Measurements from ENCODE around the gene CELF3.

DNA sequence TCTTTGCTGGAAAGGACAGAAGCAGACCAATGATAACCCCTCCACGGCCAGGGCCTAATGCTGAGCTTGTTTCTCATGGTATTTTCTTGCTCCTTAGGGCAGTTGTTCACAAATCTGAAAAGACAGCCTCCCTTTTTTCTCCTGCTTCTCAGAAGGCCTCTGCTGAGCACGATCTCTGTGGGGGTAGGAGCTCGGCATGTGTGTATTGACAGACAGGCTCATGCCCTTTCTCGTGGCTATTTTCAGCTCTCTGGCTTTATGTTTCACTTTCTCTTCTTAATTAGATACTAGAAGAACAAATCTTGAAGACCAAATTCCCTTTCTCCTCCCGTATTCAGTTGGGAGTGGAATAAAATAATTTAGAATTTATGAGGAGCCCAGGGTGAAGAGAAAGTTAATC, 4.0 kb upstream of the CELF3 start:
- TF ChIP-seq CTCF (IDR thresholded peaks at IDR 0.05) (no peak), EZH2phosphoT487 (IDR thresholded peaks at IDR 0.05) (no peak)
